GM12873 (cell line): ENCODE measurements around the gene PIK3AP1.

Experiments
- CTCF ChIP-seq: IDR thresholded peaks from 2 replicates; pipeline ENCODE4 v1.5.1; 2012; ENCODE audit warnings: low read depth, mild to moderate bottlenecking, moderate library complexity, low read length, control low read depth; ENCODE audit not compliant: insufficient read depth; ENCODE audit errors: missing control alignments

PIK3AP1 gene

GRCh38 chr10:96720422-96721206, at the start of gene PIK3AP1:
PIK3AP1 (minus strand) TSS chr10:96720514; CDS start chr10:96720394, 120 bp downstream.
- no peak for TF ChIP-seq CTCF

GRCh38 chr10:96768136-96768535, 47.8 kb upstream of the PIK3AP1 start:
- TF ChIP-seq CTCF, result no peak

GRCh38 chr10:96767611-96768010, 47.3 kb upstream of the PIK3AP1 start:
- no peak for TF ChIP-seq CTCF

- peak; percentile 90 for TF ChIP-seq CTCF
Observed at GRCh38 chr10:96765406-96766240, 45.3 kb upstream of the PIK3AP1 start.

- no peak for TF ChIP-seq CTCF
Observed at GRCh38 chr10:96764425-96765060, 44.2 kb upstream of the PIK3AP1 start.

GRCh38 chr10:96758423-96758822, 38.1 kb upstream of the PIK3AP1 start:
- no peak for TF ChIP-seq CTCF
